Astrocyte (in vitro differentiated cells and primary cell): ENCODE measurements around the gene HS3ST1. TPM values are rescaled to one million over a fixed set of nuclear protein-coding genes. Genes with fewer than 3 reads are reported as not detected.

Experiments used
- DNase-seq: peaks from one replicate; pipeline ENCODE4 v3.0.0-alpha.2; 2010; ENCODE audit warnings: low read depth
- FAIRE-seq: peaks from 2 replicates; lab custom pipeline; 2011; peaks lifted over from hg19 to GRCh38; lab: Jason Lieb, UNC
- H2AFZ ChIP-seq: 2 replicates; pipeline ENCODE4 v1.6.0; 2012; ENCODE audit warnings: low read depth, low read length, inconsistent platforms
- H3K27ac ChIP-seq: 2 replicates; pipeline ENCODE4 v1.5.1; 2011; ENCODE audit warnings: low read depth, low read length, inconsistent platforms
- H3K27me3 ChIP-seq: 2 replicates; pipeline ENCODE4 v1.6.0; 2011; ENCODE audit warnings: low read length, inconsistent platforms; ENCODE audit not compliant: insufficient read depth
- H3K36me3 ChIP-seq: 2 replicates; pipeline ENCODE4 v1.5.1; 2011; ENCODE audit warnings: low read length, inconsistent platforms; ENCODE audit not compliant: insufficient read depth
- H3K4me1 ChIP-seq: 2 replicates; pipeline ENCODE4 v1.5.1; 2011; ENCODE audit warnings: low read length, inconsistent platforms; ENCODE audit not compliant: insufficient read depth
- H3K4me2 ChIP-seq: 2 replicates; pipeline ENCODE4 v1.6.0; 2012; ENCODE audit warnings: low read length, inconsistent platforms
- H3K4me3 ChIP-seq: 2 replicates; pipeline ENCODE4 v1.5.1; 2011; ENCODE audit warnings: low read depth, mild to moderate bottlenecking, low read length, inconsistent platforms; ENCODE audit not compliant: insufficient read depth
- H3K79me2 ChIP-seq: 2 replicates; pipeline ENCODE4 v1.6.0; 2012; ENCODE audit warnings: mild to moderate bottlenecking, low read length, inconsistent platforms; ENCODE audit not compliant: insufficient read depth
- H3K9ac ChIP-seq: 2 replicates; pipeline ENCODE4 v1.6.0; 2012; ENCODE audit warnings: mild to moderate bottlenecking, low read length, inconsistent platforms
- H3K9me3 ChIP-seq: 2 replicates; pipeline ENCODE4 v1.5.1; 2012; ENCODE audit warnings: low read depth, mild to moderate bottlenecking, low read length, inconsistent platforms; ENCODE audit not compliant: insufficient read depth
- H4K20me1 ChIP-seq: 2 replicates; pipeline ENCODE4 v1.6.0; 2012; ENCODE audit warnings: low read length, inconsistent platforms; ENCODE audit not compliant: insufficient read depth
- H3K27ac Mint-ChIP-seq: one replicate; pipeline ENCODE4 v1.8.0; 2021; ENCODE audit warnings: mild to moderate bottlenecking, mixed read lengths; ENCODE audit not compliant: unreplicated experiment
- H3K27me3 Mint-ChIP-seq: one replicate; pipeline ENCODE4 v1.8.0; 2021; ENCODE audit warnings: low read depth, mixed read lengths; ENCODE audit not compliant: unreplicated experiment
- H3K36me3 Mint-ChIP-seq: one replicate; pipeline ENCODE4 v1.8.0; 2021; ENCODE audit warnings: low read depth, mixed read lengths; ENCODE audit not compliant: unreplicated experiment
- H3K4me1 Mint-ChIP-seq: one replicate; pipeline ENCODE4 v1.8.0; 2021; ENCODE audit warnings: low read depth, mixed read lengths; ENCODE audit not compliant: unreplicated experiment
- H3K4me3 Mint-ChIP-seq: one replicate; pipeline ENCODE4 v1.8.0; 2021; ENCODE audit warnings: mild to moderate bottlenecking, moderate library complexity, mixed read lengths; ENCODE audit not compliant: unreplicated experiment
- H3K9me3 Mint-ChIP-seq: one replicate; pipeline ENCODE4 v1.8.0; 2021; ENCODE audit warnings: mild to moderate bottlenecking, mixed read lengths; ENCODE audit not compliant: unreplicated experiment
- EZH2 ChIP-seq: IDR thresholded peaks from 2 replicates; pipeline ENCODE4 v1.6.1; 2012; ENCODE audit warnings: mild to moderate bottlenecking, low read length, inconsistent platforms; ENCODE audit not compliant: insufficient read depth
- total RNA-seq: library from RNA; stranded (reverse); gene quantifications from 2 replicates; pipeline ENCODE4 v1.2.1, GENCODE V29; 2021
- TF ChIP-seq, protein P1 (sequence below): IDR thresholded peaks from 2 replicates; pipeline ENCODE4 v1.5.1; 2011; ENCODE audit warnings: low read depth, mild to moderate bottlenecking, inconsistent platforms, low read length, moderate library complexity; ENCODE audit not compliant: insufficient read depth

The HS3ST1 gene
- total RNA-seq, 1 donor from 2014 or later: 0.18 TPM

DNA sequence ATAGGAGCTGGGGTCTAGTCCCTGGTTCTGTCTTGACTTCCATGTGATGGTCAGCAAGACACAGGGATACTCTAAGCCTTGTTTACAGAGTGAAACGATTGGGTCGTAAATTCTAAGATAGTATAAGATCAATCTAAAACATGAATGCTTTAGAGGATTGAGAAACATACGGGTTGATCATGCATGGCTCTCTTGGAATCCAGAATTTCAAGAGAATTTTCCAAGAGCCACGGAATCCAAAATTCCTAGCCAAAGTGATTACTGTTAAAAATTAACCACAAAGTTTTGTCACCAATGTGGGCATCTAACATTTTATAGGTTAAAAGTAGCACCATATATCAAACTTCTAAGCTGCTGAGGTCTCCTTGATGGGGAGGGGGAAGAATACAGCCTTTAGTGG lies 16.5 kb downstream of the HS3ST1 start:
- no peak overlapping the region for H3K4me3 ChIP-seq
- no peak overlapping the region for H2AFZ ChIP-seq
- peaks cover 2% of the 10 kb centered on the region for H3K4me1 ChIP-seq
- no peak for TF ChIP-seq EZH2
- TF ChIP-seq, protein P1, sequence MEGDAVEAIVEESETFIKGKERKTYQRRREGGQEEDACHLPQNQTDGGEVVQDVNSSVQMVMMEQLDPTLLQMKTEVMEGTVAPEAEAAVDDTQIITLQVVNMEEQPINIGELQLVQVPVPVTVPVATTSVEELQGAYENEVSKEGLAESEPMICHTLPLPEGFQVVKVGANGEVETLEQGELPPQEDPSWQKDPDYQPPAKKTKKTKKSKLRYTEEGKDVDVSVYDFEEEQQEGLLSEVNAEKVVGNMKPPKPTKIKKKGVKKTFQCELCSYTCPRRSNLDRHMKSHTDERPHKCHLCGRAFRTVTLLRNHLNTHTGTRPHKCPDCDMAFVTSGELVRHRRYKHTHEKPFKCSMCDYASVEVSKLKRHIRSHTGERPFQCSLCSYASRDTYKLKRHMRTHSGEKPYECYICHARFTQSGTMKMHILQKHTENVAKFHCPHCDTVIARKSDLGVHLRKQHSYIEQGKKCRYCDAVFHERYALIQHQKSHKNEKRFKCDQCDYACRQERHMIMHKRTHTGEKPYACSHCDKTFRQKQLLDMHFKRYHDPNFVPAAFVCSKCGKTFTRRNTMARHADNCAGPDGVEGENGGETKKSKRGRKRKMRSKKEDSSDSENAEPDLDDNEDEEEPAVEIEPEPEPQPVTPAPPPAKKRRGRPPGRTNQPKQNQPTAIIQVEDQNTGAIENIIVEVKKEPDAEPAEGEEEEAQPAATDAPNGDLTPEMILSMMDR: no peak
- no peak overlapping the region for H3K27ac ChIP-seq
- no peaks in the 10 kb centered on the region for H3K9me3 ChIP-seq
- H3K27me3 ChIP-seq: no peaks in the 10 kb centered on the region
- no peak overlapping the region for H3K9ac ChIP-seq
- H4K20me1 ChIP-seq: no peaks in the 10 kb centered on the region
- no peaks in the 10 kb centered on the region for H3K36me3 ChIP-seq
- no peaks in the 10 kb centered on the region for H3K36me3 Mint-ChIP-seq
- H3K27ac Mint-ChIP-seq: no peak overlapping the region
- FAIRE-seq (no peak), DNase-seq (no peak)
- peaks cover 2% of the 10 kb centered on the region for H3K9me3 Mint-ChIP-seq
- H3K4me2 ChIP-seq: no peak overlapping the region
- H3K4me3 Mint-ChIP-seq: no peak overlapping the region
- peaks cover 2% of the 10 kb centered on the region for H3K4me1 Mint-ChIP-seq
- no peaks in the 10 kb centered on the region for H3K79me2 ChIP-seq
- peaks cover 15% of the 10 kb centered on the region for H3K27me3 Mint-ChIP-seq

DNA sequence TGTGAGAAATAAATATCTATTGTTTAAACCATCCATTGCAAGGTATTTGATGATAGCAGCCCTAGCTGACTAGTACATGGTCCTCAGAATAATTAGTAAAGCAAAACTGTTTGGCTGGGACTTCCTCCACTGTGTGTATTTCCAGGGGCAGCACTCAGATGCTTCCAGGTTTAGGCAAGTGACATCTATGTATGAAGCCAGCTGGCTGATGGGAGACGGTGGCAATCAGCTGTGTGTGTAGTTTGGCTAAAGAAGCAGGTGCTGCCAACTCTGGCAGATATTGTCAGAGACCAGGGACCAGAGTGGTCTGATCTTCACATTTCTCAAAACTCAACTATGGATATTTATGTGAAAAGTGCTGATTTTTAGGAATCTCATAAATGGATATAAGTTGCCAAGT lies 19.1 kb downstream of the HS3ST1 start:
- Histone ChIP-seq H3K27me3 (no peaks in the 10 kb centered on the region), H3K4me1 (peaks cover 2% of the 10 kb centered on the region), H3K4me2 (no peak overlapping the region), H4K20me1 (no peaks in the 10 kb centered on the region), H3K9ac (no peak overlapping the region), H2AFZ (no peak overlapping the region), H3K9me3 (no peaks in the 10 kb centered on the region), H3K36me3 (no peaks in the 10 kb centered on the region), H3K4me3 (no peak overlapping the region), H3K79me2 (no peaks in the 10 kb centered on the region), H3K27ac (no peak overlapping the region)
- H3K4me3 Mint-ChIP-seq: no peak overlapping the region
- no peak for FAIRE-seq
- peaks cover 9% of the 10 kb centered on the region for H3K27me3 Mint-ChIP-seq
- H3K4me1 Mint-ChIP-seq: peaks cover 2% of the 10 kb centered on the region
- H3K27ac Mint-ChIP-seq: no peak overlapping the region
- DNase-seq: no peak
- TF ChIP-seq, protein P1: no peak
- TF ChIP-seq EZH2: no peak
- peaks cover 2% of the 10 kb centered on the region for H3K9me3 Mint-ChIP-seq
- no peaks in the 10 kb centered on the region for H3K36me3 Mint-ChIP-seq

DNA sequence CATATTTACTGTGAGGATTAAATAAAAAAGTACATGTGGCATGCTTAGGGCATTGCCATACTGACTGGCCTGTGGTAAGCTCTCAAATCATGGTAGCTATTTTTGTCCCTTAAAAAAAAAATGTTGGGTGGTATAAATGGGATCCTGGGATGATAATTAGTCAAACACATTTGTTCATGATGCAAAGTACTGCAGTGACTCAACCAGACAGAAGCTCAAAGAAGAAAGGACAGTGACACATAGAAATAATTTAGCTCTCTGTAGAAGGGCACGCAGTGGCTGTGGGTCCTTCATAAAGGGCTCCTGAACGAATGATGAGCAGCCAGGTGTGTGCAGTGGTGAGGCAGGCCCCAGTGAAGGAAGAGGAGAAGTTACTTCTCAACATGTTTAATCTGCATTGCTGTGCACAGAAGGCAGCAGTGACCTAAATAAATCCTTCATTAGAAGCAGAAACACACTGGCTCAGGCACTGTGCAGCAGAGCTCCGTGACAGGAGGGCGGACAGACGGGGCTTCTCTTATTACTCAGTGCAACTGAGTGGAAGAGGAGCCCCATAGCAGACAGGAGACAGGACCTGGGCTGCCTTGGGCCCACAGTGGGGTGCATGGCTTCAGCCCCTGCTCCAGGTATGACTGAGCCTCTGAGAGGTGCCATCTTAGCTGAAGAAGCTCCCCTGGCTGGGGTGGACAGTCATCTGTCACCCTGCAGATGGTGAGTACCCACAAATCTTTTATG lies 20.3 kb downstream of the HS3ST1 start:
- no peak for FAIRE-seq
- H3K27me3 Mint-ChIP-seq: peaks cover 8% of the 10 kb centered on the region
- H3K9ac ChIP-seq: no peak overlapping the region
- peaks cover 2% of the 10 kb centered on the region for H3K4me1 Mint-ChIP-seq
- H3K27ac ChIP-seq: no peak overlapping the region
- no peak overlapping the region for H2AFZ ChIP-seq
- no peak overlapping the region for H3K4me3 ChIP-seq
- no peaks in the 10 kb centered on the region for H3K27me3 ChIP-seq
- no peak for TF ChIP-seq EZH2
- TF ChIP-seq, protein P1: no peak
- H3K9me3 ChIP-seq: no peaks in the 10 kb centered on the region
- no peaks in the 10 kb centered on the region for H3K36me3 ChIP-seq
- no peak overlapping the region for H3K4me3 Mint-ChIP-seq
- no peaks in the 10 kb centered on the region for H4K20me1 ChIP-seq
- H3K4me1 ChIP-seq: no peaks in the 10 kb centered on the region
- H3K27ac Mint-ChIP-seq: no peak overlapping the region
- peaks cover 2% of the 10 kb centered on the region for H3K9me3 Mint-ChIP-seq
- H3K79me2 ChIP-seq: no peaks in the 10 kb centered on the region
- H3K4me2 ChIP-seq: no peak overlapping the region
- no peak for DNase-seq
- no peaks in the 10 kb centered on the region for H3K36me3 Mint-ChIP-seq
